ENCODE data around the gene TGFB1I1. TPM values are rescaled to one million over a fixed set of nuclear protein-coding genes. Genes with fewer than 3 reads are reported as not detected.
A peak's percentile ranks its signal among the peaks of the same experiment; 100 is the strongest.

Gene TGFB1I1
- 10 to 100 TPM; 16.1 to 33.7 (median 18.9) TPM for total RNA-seq

GRCh38 chr16:31471875-31472708 is at the start of gene TGFB1I1:
Gene TGFB1I1 (plus strand): TSS chr16:31472152. CDS start chr16:31472189, 37 bp downstream.
- ATAC-seq (ENCODE audit: low FRiP score) (peak; percentile 56), DNase-seq (ENCODE audit: low spot score) (no peak)
- TF ChIP-seq CTCF (IDR thresholded peaks at IDR 0.05): no peak

GRCh38 chr16:31423241-31423640 is 48.7 kb upstream of the TGFB1I1 start:
- DNase-seq (ENCODE audit: low spot score) (no peak), ATAC-seq (ENCODE audit: low FRiP score) (no peak)
- no peak for TF ChIP-seq CTCF (IDR thresholded peaks at IDR 0.05)

GRCh38 chr16:31423801-31424200 is 48.2 kb upstream of the TGFB1I1 start:
- DNase-seq (ENCODE audit: low spot score) (no peak), ATAC-seq (ENCODE audit: low FRiP score) (no peak)
- TF ChIP-seq CTCF (IDR thresholded peaks at IDR 0.05): no peak

DNA sequence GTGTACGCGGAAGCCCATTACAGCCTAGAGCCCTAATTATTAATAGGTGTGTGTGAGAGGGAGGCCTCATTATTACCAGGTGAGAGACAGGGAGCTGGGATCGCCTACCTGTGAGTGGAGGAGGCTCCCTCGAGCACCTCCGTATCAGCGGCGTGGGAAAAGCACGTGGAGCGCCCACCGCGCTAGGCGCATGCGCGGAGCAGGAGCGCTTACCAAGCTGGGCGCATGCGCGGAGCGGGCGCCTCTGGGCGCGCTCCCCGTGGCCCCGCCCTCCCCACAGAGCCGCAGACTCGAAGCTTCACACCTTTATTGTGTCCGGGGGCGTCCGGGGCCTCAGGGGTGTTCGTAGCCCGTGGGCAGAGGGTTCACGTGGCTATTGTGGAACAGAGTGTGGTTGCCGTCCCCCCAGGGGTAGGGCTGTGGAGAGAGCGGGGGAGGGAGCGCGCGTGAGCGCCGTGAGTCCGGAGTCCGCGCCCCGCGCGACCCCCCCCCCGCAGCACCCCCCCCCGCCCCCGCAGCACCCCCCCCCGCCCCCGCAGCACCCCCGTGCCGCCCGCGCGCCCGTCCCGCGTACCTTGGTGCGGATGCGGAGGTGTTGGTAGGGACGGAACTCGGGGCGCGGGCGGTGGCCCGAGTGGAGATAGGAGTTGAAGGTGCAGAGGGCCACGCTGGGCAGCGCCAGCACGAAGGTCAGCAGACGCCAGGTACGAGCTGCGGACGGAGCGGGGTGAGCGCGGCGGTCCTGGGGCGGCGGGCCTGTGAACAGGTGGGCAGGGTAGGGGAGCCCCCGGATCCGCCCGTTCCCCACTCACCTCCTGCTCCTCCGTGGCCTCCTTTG is 44.3 kb upstream of the TGFB1I1 start:
- ATAC-seq (ENCODE audit: low FRiP score) (no peak), DNase-seq (ENCODE audit: low spot score) (no peak)
- TF ChIP-seq CTCF (IDR thresholded peaks at IDR 0.05): no peak

DNA sequence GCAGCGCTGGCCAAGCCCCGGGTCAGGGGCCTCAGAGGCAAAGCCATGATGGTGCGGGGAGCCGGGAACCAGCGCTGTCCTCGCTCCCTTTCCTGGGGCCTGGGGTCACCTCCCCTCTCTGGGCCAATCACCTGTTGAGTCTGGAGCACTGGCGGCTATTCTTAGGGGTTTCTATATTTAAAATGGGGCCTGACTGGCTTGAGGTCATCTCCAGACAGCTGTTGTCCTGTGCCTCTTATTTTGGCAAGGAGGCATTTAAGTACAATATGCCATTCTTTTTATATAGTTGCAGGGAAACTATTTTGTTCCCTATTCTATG is 43.7 kb upstream of the TGFB1I1 start, which contains the start of gene COX6A2:
Gene COX6A2 (minus strand): TSS at position 82 of the 319 bp plus-strand sequence. CDS start 35 bp downstream, at position 47.
- no peak for TF ChIP-seq CTCF (IDR thresholded peaks at IDR 0.05)
- ATAC-seq (ENCODE audit: low FRiP score) (no peak), DNase-seq (ENCODE audit: low spot score) (no peak)

- no peak for TF ChIP-seq CTCF (IDR thresholded peaks at IDR 0.05)
- peak; percentile 53 for ATAC-seq (ENCODE audit: low FRiP score)
- DNase-seq (ENCODE audit: low spot score): no peak
Observed at GRCh38 chr16:31428638-31429247, 43.2 kb upstream of the TGFB1I1 start.
